HG03175 (cell line): ENCODE measurements around the gene OR5D18.
"Not testable (repeated sequence)": the region's sequence is repeated elsewhere in the genome, so short reads cannot be mapped to it uniquely, and the experiment has no call there.

Experiments used
- ATAC-seq: cut with Tn5 transposase; IDR thresholded peaks from one replicate; pipeline ENCODE4 v1.9.1; 2021; ENCODE audit warnings: mild to moderate bottlenecking, moderate library complexity; ENCODE audit not compliant: unreplicated experiment

OR5D18 gene

DNA sequence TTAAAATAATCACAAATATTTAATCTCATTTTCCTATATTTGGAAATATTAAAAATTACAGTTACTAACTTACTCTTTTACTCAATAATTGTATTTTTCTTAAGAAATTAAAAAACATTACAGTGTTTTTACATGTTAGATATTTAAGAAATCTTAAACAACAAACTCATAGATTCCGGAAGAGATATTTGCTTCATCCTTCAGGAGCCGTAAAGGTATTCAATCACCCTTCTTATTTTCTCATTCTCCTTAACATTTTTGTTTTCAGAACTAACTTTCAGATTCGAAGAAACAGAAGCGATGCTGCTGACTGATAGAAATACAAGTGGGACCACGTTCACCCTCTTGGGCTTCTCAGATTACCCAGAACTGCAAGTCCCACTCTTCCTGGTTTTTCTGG lies at the start of gene OR5D18:
OR5D18 (plus strand) TSS at position 301 of the 400 bp plus-strand sequence; CDS start at position 301, 0 bp downstream.
- no peak for ATAC-seq

DNA sequence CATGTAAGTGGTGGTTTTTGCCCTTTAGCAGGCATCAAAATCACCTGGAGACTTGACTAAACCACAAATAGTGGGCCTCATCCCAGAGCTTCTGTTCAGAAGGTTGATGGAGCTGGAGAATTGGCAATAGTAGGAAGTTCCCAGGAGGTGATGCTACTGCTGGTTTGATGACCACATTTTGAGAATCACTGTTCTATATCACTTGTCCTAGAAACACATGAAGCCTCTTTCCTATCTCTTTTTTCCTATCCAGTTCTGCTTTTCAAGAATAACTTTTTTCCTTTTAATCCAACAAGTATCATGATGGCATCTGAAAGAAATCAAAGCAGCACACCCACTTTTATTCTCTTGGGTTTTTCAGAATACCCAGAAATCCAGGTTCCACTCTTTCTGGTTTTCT lies 46.3 kb upstream of the OR5D18 start, which contains the start of gene OR5D13:
OR5D13 (plus strand) TSS at position 301 of the 400 bp plus-strand sequence; CDS start at position 301, 0 bp downstream.
- no peak for ATAC-seq

DNA sequence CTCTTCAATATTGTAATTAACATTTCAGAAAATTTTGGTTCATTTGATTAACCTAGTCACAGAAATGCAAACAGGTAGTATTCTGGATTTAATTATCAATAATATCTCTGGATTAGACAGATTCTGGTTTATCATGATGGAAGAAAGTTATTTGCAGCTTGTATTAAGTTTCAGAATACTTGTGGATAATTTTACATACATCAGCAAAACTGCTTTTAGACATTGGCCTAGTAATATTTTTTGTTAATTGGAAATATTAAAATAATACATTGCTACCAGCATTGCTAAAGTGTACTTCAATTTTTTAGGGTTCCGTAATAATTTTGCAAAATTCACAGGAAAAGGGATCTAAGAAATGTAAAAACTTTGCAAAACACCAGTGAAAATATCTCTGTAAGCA lies 27.8 kb upstream of the OR5D18 start:
- no peak for ATAC-seq

GRCh38 chr11:55793321-55793720 lies 26.1 kb upstream of the OR5D18 start:
- ATAC-seq = no peak

GRCh38 chr11:55795256-55795655 lies 24.2 kb upstream of the OR5D18 start, which contains the start of gene OR5D14:
OR5D14 (plus strand) TSS chr11:55795556; CDS start chr11:55795556, 0 bp downstream.
- ATAC-seq = no peak

GRCh38 chr11:55806248-55806647 lies 13.2 kb upstream of the OR5D18 start:
- ATAC-seq = no peak

- ATAC-seq = no peak
Observed at GRCh38 chr11:55811067-55811466, 8.4 kb upstream of the OR5D18 start, which contains the start of gene OR5L1. OR5L1 (plus strand) TSS chr11:55811367; CDS start chr11:55811467, 100 bp downstream.

- no peak for ATAC-seq
Observed at GRCh38 chr11:55826919-55827318, 7.5 kb downstream of the OR5D18 start, which contains the start of gene OR5L2. OR5L2 (plus strand) TSS chr11:55827219; CDS start chr11:55827219, 0 bp downstream.

GRCh38 chr11:55838452-55838851 lies 19.0 kb downstream of the OR5D18 start, which contains the start of gene OR5D16:
OR5D16 (plus strand) TSS chr11:55838752; CDS start chr11:55838752, 0 bp downstream.
- ATAC-seq = no peak

DNA sequence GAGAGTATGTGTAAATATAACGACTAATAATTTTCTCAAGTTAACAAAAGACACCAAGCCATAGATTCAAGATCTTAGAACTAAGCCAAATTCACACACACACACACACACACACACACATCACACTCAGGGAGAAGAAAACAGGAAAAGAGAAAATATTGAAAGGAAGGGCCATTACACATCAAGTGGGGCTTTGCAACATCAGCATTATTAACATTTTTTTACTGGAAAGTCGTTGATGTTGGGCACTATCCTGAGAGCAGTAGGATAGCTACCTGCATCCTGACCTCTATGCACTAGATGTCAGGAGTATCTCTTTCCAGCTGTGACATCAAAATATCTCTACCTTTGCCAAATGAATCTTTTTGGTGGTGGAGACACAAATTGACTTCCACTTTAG lies 28.0 kb downstream of the OR5D18 start:
- no peak for ATAC-seq

DNA sequence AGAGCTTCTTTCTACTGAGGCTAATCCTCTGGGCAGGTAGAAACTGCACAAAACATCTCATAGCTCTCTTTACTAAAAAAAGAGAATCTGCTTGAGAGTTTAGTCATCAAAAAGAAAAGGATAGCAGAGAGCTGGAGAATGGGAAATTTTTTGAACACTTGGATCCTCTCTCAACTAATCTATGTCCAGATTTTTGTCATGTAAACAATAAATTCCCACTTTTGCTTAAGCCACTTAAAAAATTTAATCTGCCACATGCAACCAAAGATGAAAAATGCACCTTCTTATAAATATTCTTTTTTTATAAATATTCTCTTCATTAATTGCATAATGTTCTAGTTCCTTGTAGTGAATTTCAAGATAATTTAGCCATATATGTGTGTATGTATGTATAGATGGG lies 29.6 kb downstream of the OR5D18 start:
- ATAC-seq = no peak

DNA sequence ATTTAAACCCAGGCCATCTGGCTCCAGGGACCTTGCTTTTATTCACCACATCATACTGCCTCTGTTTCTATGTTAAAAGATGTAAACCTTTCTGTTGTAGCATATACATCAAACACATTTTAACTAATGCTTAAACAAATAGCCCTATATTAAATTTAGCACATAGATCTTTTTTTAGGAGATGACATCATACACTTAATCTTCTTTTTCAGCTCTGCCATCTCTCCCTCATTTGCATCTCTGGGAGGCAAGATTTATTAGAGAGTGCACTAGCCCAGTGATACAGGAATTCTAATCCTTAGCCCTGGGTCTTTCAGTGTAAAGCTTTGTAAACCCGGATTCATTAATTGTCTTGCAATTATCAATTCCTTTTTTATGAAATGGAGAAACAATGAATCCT lies 32.7 kb downstream of the OR5D18 start:
- ATAC-seq = no peak

GRCh38 chr11:55854704-55855103 lies 35.3 kb downstream of the OR5D18 start:
- ATAC-seq = no peak

DNA sequence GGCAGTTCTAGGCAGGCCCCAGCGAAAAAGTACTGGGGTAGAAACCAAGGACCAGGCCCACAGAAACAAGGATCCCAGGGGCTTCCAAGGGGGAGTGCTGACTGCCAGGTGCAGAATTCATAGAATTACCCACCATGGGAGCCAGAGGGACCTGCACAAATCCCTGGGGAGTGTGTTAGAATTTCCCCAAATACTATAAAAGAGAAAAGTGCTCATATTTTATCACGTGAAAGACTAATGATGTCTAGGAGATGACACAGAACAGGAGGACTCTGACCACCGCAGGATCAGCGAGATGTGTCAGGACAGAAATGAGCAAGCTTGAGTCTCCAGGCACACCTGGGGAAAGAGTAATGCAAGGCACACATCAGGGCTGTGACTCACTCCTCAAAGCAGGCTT lies 47.9 kb downstream of the OR5D18 start:
- ATAC-seq = not testable (repeated sequence)
